ENCODE measurements around the gene SF3B6. TPM values are rescaled to one million over a fixed set of nuclear protein-coding genes. Genes with fewer than 3 reads are reported as not detected.
"Not testable (repeated sequence)": the region's sequence is repeated elsewhere in the genome, so short reads cannot be mapped to it uniquely, and the experiment has no call there.

SF3B6 gene
- total RNA-seq, 1 donor from 2014 or later = 76.5 TPM

DNA sequence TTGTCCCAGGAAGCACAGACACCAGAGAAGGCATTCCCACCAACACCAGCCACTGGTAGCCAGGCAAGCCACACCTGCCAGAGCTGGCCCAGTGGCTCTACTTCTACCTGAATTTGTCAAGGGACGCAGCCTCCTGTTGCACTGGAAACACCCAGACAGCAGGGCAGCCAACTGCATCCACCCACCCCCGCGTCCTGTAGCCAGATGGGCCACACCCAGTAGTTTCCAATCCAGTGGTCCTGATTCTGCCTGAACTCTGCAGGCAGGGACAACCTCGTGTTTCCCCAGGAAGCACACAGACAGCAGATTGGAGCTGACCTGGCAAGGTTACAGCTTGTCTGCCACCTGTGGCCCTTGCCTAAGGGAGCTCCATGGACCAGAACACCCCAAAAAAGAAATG is 28.8 kb upstream of the SF3B6 start:
- peaks cover 6% of the 10 kb centered on the region for H3K27me3 Mint-ChIP-seq (ENCODE audit: unreplicated experiment)
- no peak for DNase-seq
- H3K4me3 Mint-ChIP-seq (ENCODE audit: unreplicated experiment) = no peak overlapping the region
- TF ChIP-seq, protein P1, sequence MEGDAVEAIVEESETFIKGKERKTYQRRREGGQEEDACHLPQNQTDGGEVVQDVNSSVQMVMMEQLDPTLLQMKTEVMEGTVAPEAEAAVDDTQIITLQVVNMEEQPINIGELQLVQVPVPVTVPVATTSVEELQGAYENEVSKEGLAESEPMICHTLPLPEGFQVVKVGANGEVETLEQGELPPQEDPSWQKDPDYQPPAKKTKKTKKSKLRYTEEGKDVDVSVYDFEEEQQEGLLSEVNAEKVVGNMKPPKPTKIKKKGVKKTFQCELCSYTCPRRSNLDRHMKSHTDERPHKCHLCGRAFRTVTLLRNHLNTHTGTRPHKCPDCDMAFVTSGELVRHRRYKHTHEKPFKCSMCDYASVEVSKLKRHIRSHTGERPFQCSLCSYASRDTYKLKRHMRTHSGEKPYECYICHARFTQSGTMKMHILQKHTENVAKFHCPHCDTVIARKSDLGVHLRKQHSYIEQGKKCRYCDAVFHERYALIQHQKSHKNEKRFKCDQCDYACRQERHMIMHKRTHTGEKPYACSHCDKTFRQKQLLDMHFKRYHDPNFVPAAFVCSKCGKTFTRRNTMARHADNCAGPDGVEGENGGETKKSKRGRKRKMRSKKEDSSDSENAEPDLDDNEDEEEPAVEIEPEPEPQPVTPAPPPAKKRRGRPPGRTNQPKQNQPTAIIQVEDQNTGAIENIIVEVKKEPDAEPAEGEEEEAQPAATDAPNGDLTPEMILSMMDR (IDR thresholded peaks at IDR 0.05; ENCODE audit: partially characterized antibody, unreplicated experiment) = no peak
- peaks cover 9% of the 10 kb centered on the region for H3K9me3 Mint-ChIP-seq (ENCODE audit: unreplicated experiment)
- peaks cover 1% of the 10 kb centered on the region for H3K4me1 Mint-ChIP-seq (ENCODE audit: low read depth, unreplicated experiment)
- H3K36me3 Mint-ChIP-seq (ENCODE audit: unreplicated experiment) = peaks cover 33% of the 10 kb centered on the region
- H3K27ac Mint-ChIP-seq (ENCODE audit: unreplicated experiment) = peak overlapping the region; percentile 44

DNA sequence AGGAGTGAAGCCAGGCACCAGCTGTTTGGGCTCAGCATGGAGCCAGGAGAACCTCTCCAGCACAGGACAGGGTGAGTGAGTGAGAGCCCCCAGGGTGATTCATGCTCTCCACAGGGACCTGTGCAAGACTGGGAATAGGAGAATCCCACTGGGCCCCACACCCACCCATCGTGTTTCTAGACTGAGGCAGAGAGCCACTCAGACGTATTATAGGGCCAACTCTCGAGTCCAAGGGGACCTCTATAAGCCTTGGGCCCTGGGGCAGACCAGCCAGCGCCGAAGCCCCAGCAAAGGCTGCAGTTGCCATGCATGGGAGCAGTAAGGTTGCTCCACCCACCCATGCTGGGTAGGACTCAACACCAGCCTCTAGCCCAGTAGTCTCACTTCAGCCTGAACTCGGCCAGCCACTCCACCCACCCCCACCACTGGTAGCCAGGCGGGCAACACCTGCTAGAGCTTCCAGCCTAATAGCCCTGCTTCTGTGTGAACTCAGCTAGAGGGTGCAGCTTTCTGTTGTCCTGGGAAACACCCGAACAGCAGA is 28.1 kb upstream of the SF3B6 start:
- Mint-ChIP-seq H3K27me3 (ENCODE audit: unreplicated experiment) (peaks cover 6% of the 10 kb centered on the region), H3K9me3 (ENCODE audit: unreplicated experiment) (peaks cover 11% of the 10 kb centered on the region), H3K4me1 (ENCODE audit: low read depth, unreplicated experiment) (peaks cover 1% of the 10 kb centered on the region), H3K27ac (ENCODE audit: unreplicated experiment) (no peak overlapping the region), H3K36me3 (ENCODE audit: unreplicated experiment) (peaks cover 33% of the 10 kb centered on the region), H3K4me3 (ENCODE audit: unreplicated experiment) (no peak overlapping the region)
- TF ChIP-seq, protein P1 (IDR thresholded peaks at IDR 0.05; ENCODE audit: partially characterized antibody, unreplicated experiment) = no peak
- DNase-seq = no peak

DNA sequence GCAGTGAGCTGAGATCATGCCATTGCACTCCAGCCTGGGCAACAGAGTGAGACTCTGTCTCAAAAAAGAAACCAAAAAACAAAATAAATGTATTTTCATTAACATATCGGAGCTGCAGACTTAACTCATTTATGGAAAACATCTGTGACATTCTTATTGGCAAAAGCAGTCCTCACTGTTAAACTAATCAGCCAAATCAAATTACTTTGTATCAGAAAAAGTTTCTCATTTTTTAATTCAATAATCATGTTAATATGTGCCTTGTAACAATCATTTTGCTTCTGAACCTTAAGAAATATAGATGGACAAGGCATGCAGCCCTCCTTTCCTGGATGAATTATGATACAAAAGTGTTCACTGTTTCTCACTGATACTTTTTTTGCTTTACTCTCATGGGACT is 26.6 kb upstream of the SF3B6 start:
- Mint-ChIP-seq H3K36me3 (ENCODE audit: unreplicated experiment) (peaks cover 38% of the 10 kb centered on the region), H3K27ac (ENCODE audit: unreplicated experiment) (no peak overlapping the region), H3K4me3 (ENCODE audit: unreplicated experiment) (no peak overlapping the region), H3K27me3 (ENCODE audit: unreplicated experiment) (peaks cover 6% of the 10 kb centered on the region), H3K9me3 (ENCODE audit: unreplicated experiment) (peaks cover 14% of the 10 kb centered on the region), H3K4me1 (ENCODE audit: low read depth, unreplicated experiment) (peaks cover 1% of the 10 kb centered on the region)
- DNase-seq = no peak
- TF ChIP-seq, protein P1 (IDR thresholded peaks at IDR 0.05; ENCODE audit: partially characterized antibody, unreplicated experiment) = no peak

DNA sequence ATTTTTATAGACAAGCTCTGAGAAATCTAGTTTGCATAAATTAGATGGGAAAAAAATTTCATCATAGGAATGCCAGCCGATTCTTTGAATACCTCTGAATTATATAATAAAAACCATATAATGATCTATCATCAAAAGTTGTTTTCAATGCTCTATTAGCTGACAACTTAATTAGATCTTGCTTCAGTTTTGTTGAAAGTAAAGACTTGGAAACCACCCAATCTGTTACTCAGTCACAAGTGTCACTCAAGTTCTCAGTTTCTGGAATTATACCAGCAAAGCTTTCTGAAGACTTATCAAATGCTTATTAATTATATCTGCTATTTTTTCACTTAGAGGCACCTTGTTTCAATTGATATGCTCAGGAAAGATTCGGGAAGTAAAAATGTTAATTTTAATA is 25.9 kb upstream of the SF3B6 start:
- Mint-ChIP-seq H3K27ac (ENCODE audit: unreplicated experiment) (no peak overlapping the region), H3K4me3 (ENCODE audit: unreplicated experiment) (no peak overlapping the region), H3K4me1 (ENCODE audit: low read depth, unreplicated experiment) (peaks cover 1% of the 10 kb centered on the region), H3K36me3 (ENCODE audit: unreplicated experiment) (peaks cover 38% of the 10 kb centered on the region), H3K27me3 (ENCODE audit: unreplicated experiment) (peaks cover 8% of the 10 kb centered on the region), H3K9me3 (ENCODE audit: unreplicated experiment) (peaks cover 12% of the 10 kb centered on the region)
- DNase-seq = no peak
- TF ChIP-seq, protein P1 (IDR thresholded peaks at IDR 0.05; ENCODE audit: partially characterized antibody, unreplicated experiment) = no peak

DNA sequence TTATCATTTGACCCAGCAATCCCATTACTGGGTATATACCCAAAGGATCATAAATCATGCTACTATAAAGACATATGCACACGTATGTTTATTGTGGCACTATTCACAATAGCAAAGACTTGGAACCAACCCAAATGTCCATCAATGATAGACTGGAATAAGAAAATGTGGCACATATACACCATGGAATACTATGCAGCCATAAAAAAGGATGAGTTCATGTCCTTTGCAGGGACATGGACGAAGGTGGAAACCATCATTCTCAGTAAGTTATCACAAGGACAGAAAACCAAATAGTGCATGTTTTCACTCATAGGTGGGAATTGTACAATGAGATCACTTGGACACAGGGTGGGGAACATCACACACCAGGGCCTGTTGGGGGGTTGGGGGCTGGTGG is 24.6 kb upstream of the SF3B6 start:
- DNase-seq; H3K27ac Mint-ChIP-seq (ENCODE audit: unreplicated experiment); H3K4me1 Mint-ChIP-seq (ENCODE audit: low read depth, unreplicated experiment); H3K4me3 Mint-ChIP-seq (ENCODE audit: unreplicated experiment): not testable (repeated sequence)
- Mint-ChIP-seq H3K27me3 (ENCODE audit: unreplicated experiment) (peaks cover 10% of the 10 kb centered on the region), H3K9me3 (ENCODE audit: unreplicated experiment) (peaks cover 10% of the 10 kb centered on the region), H3K36me3 (ENCODE audit: unreplicated experiment) (peaks cover 38% of the 10 kb centered on the region)

DNA sequence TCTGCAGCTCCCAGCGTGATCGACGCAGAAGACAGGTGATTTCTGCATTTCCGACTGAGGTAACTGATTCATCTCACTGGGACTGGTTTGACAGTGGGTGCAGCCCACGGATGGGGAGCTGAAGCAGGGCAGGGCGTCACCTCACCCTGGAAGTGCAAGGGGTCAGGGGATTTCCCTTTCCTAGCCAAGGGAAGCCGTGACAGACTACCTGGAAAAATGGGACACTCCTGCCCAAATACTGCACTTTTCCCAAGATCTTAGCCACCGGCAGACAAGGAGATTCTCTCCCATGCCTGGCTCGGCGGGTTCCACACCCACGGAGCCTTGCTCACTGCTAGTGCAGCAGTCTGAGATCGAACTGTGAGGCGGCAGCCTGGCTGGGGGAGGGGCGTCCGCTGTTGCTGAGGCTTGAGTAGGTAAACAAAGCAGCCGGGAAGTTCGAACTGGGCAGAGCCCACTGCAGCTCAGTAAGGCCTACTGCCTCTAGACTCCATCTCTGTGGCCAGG is 19.1 kb upstream of the SF3B6 start:
- not testable (repeated sequence) for H3K4me3 Mint-ChIP-seq (ENCODE audit: unreplicated experiment)

DNA sequence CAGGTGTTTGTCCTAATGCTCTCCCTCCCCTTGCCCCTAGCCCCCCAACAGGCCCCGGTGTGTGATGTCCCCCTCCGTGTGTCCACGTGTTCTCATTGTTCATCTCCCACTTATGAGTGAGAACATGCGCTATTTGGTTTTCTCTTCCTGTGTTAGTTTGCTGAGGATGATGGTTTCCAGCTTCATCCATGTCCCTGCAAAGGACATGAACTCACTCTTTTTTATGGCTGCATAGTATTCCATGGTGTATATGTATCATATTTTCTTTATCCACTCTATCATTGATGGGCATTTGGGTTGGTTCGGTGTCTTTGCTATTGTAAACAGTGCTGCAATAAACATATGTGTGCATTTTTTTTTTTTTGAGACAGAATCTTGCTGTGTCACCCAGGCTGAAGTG is 17.1 kb upstream of the SF3B6 start:
- DNase-seq; H3K27ac Mint-ChIP-seq (ENCODE audit: unreplicated experiment); H3K4me3 Mint-ChIP-seq (ENCODE audit: unreplicated experiment); H3K4me1 Mint-ChIP-seq (ENCODE audit: low read depth, unreplicated experiment); H3K27me3 Mint-ChIP-seq (ENCODE audit: unreplicated experiment); H3K9me3 Mint-ChIP-seq (ENCODE audit: unreplicated experiment): not testable (repeated sequence)
- peaks cover 22% of the 10 kb centered on the region for H3K36me3 Mint-ChIP-seq (ENCODE audit: unreplicated experiment)

More for the DNA sequence above, 19.1 kb upstream of the SF3B6 start:
- H3K4me1 Mint-ChIP-seq (ENCODE audit: low read depth, unreplicated experiment); H3K9me3 Mint-ChIP-seq (ENCODE audit: unreplicated experiment); H3K27ac Mint-ChIP-seq (ENCODE audit: unreplicated experiment); DNase-seq; H3K27me3 Mint-ChIP-seq (ENCODE audit: unreplicated experiment): not testable (repeated sequence)
- H3K36me3 Mint-ChIP-seq (ENCODE audit: unreplicated experiment) = peaks cover 23% of the 10 kb centered on the region

All from glutamatergic neuron (in vitro differentiated cells).